CD1c-positive myeloid dendritic cell (primary cell): ENCODE data around the gene CACNA1C.
A peak's percentile ranks its signal among the peaks of the same experiment; 100 is the strongest.
"Not testable (repeated sequence)": the region's sequence is repeated elsewhere in the genome, so short reads cannot be mapped to it uniquely, and the experiment has no call there.

Experiments used
- DNase-seq: peaks from one replicate; pipeline ENCODE4 v3.0.0-alpha.2; 2016; ENCODE audit errors: extremely low spot score

Gene CACNA1C

DNA sequence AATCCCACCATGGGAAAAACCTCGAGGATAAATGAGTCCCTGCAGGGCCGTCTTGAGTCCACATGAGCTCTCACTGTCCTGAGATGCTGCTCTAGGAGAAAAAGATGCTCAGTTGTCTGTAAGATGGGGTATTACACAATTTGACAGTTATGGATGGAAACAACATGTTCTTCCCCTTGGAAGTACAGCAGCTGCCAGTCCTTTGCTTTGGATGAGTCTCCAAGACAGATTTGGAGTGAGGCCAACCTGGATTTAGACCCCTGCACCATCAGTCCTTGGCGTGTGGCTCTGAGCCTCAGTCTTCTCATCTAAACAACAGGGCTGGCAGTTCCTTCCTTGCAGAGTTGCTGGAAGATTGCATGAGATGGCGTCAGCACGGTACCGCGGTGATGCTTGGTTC lies 432.9 kb downstream of the CACNA1C start:
- no peak for DNase-seq

DNA sequence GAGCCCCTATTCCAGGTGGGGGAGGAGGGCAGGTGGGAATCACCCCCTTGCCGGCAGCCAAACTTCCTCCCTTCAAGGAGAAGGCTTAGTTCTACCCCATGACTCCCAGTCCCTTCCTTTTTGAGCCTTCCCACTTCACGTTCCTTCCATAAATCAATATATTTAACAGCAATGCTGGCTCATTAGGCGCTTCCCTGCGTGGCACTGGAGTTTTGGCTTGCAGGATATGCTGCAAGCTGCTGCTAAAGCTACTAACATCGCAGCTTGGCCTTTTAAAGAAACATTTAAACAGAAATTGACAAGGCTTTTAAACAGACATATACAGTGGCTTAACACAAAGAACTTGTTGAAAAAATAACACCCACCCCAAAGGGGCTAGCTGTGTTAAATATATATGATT lies 434.0 kb downstream of the CACNA1C start:
- DNase-seq = no peak

GRCh38 chr12:2487278-2487677 lies 434.5 kb downstream of the CACNA1C start:
- no peak for DNase-seq

DNA sequence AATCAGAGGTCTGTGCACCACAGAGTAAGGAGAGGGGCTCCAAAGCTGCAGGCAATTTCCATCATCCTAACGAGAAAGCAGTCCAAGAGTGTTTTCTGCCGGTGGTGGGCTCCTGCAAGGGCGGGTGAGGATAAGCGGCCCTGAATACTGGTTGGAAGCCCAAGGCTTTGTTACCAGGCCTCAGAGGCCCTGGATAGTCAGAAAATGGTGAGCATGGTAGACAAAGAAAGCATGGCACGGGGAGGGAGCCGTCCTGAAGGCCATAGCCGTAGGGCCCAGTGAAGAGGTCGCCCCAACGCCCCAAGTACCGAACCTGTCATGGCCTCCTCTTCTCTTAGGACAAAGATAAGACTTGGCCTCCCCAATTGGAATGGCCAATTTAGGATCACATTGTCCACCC lies 435.3 kb downstream of the CACNA1C start:
- no peak for DNase-seq

- no peak for DNase-seq
These were observed 435.8 kb downstream of the CACNA1C start for GRCh38 chr12:2488596-2488995.

DNA sequence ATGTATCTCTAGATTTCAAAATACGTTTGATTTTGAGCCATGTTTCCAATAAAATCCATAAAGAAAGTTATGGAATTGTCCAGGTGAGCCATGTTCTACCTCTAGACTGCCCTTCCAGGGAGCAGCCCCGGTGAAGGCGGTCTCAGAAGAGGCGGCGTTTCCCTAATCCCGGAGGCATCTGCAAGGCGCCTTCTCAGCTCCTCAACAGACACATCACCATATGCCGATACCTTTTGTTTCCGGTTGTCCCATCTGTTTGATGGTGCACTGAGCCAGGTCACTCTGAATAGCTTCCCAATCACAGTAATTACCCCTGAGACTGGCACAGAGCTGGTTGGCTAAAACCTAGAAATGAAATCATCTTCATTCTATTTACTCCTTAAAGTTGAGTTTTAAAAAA lies 436.5 kb downstream of the CACNA1C start:
- DNase-seq = no peak

DNA sequence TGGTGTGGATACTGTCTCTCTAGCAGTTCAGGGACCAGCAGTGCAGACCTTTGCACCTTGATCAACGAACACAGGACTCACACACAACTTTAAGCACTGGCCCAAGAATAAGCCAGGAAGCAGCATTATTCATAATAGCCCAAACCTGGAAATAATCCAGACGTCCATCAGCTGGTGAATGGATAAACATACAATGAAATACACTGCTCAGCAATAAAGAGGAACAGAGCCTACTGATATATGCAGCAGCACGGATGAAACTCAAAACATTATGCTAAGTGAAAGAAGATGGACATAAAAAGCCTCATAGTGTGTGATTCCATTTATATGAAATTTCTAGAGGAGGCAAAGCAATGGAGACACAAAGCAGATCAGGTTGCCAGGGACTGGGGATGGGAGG lies 438.0 kb downstream of the CACNA1C start:
- no peak for DNase-seq

DNA sequence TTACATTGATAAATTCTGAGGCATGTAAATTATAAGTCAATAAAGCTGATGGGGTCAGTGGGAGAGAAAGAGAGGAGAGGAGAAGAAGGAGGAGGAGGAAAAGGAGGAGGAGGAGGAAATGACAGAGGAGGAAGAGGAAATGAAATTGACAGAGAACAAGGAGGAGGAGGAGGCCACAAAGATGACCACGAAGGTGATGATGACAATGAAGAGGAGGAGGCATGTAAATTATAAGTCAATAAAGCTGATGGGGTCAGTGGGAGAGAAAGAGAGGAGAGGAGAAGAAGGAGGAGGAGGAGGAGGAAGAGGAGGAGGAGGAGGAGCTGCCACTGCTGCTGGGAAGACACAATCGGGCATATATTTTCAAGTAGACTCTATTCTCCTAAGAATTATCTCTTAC lies 438.6 kb downstream of the CACNA1C start:
- DNase-seq = not testable (repeated sequence)

DNA sequence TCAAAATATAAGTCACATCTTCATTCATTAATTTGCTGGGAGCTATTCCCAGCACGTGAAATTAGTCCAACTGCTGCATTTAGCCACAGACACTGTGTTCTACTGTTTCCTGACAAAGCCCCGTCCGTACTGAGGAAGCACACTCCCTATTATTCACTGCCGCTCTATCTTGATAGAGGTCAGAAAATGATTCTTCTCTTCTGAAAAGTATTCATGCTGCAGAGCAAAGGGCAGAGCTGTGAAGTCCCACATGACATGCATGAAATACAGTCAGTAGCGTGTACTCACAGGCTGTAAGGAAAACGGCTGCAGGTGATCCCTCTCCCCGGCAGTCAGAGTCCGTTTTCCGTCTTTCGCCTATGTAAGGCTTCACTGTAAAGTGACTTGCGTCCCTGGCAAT lies 439.4 kb downstream of the CACNA1C start:
- no peak for DNase-seq

DNA sequence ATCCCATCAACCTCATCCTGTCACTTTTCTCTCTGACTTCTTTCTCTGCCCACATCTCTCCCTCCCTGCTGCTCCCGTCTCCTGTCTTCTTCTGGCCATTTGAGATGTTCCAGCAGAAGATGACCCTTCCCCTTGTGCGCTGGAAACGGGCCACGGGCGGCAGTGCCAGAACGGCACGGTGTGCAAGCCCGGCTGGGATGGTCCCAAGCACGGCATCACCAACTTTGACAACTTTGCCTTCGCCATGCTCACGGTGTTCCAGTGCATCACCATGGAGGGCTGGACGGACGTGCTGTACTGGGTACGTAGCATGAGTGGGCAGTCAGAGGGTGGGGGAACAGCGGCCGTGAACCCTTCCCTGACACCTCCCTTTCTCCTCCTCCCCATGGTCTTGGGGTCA lies 440.3 kb downstream of the CACNA1C start:
- DNase-seq = no peak

GRCh38 chr12:2494486-2495192 lies 441.9 kb downstream of the CACNA1C start:
- DNase-seq = peak; percentile 27

- DNase-seq = no peak
These were observed 442.8 kb downstream of the CACNA1C start for GRCh38 chr12:2495417-2496112.

- DNase-seq = no peak
These were observed 446.2 kb downstream of the CACNA1C start for GRCh38 chr12:2498964-2499500.

DNA sequence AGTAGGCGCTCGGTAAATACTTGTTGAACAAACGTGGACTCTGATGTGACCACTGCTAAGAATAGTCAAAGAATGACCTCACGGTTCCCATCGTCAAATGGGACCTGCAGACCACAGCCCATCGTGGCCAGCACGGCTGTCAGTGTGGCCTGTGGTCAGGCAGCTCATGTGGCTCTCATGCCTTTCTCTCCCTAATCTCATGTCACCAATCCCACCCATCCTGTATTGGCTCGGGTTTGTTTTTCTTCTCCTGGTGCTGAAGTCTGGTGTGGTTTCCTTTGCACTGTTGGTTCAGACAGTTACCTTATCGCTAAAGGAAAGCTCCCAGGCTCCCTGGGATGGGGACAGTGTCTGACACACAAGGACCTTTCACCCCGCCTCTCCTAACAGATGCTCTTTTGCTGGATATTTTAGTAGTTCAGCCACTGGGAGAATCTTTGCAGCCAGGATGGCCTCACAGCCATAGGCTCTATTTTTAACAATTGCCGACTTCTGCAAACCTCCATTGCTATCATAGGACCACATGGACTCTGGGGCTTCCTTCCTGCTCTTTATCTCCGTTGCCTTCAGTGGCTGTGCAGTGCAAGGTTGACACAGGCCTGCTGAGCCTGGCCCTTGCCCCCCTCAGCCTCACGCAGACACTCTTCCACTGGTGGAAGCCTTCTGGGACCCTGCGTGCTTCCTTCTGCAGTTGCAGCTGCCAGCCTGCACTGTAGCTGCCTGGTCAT lies 448.8 kb downstream of the CACNA1C start:
- peak; percentile 2 for DNase-seq

- no peak for DNase-seq
These were observed 450.2 kb downstream of the CACNA1C start for GRCh38 chr12:2503036-2503435.

- DNase-seq = no peak
These were observed 451.0 kb downstream of the CACNA1C start for GRCh38 chr12:2503762-2504161.

GRCh38 chr12:2504577-2504976 lies 451.8 kb downstream of the CACNA1C start:
- no peak for DNase-seq

DNA sequence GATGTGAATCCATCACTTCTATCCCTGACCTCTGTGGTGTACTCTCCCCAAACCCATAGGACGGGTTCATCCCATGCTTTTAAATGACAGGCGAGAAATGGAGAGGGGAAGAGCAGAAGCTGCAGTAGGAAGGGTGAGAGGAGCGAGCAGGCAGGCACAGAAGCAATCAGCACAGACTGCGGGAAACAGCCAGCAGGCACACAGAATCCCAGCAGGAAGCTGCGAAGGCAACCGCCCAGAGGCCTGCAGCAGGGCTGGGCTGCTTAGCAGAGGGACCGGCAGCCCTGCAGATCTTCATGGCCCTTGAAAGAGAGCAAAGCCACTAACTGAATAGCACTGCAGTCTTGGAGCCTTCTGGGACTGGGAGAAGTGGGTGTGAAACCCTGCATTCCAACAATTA lies 455.0 kb downstream of the CACNA1C start:
- DNase-seq = no peak

GRCh38 chr12:2509137-2509536 lies 456.4 kb downstream of the CACNA1C start:
- DNase-seq = no peak

GRCh38 chr12:2510045-2510444 lies 457.3 kb downstream of the CACNA1C start:
- no peak for DNase-seq

DNA sequence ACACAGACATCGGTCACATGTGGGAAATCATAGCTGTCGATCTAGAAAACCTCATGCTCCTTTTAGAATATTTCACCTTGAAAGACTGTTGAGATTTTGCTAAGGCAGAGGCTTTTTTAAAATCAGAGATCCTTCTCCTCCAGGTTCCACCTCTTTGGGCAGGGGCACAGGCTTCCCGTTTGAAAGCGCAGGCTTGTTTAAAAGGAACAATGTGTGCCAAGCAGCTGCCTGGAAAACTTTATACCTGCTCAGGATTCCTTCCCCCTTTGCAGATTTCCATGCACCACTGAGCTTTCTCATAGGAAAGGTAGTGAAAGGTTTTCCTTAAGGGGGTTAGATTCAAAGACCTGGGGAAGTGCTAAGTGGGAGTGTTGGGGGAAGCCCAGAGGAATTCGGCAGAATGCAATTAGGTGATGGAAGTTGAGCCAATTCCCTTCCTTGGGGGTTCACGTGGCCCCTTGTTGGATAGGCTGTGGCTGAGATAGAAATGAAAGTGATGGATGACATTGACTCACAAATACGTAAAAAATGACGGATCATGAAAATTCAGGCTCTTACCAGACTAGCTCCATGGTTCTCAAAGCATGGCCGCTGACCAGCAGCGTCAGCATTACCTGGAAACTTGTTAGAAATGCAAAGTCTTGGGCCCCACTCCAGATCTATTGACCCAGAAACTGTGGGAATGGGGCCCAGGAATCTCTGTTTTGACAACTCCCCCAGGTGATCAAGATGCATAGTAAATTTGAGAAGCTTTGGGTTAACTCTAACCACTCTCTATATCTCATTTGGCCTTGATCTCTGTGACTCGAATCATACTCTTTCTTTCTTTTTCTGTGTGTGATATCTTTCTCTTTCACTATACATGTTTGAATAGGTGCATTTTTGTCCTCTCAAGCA lies 460.6 kb downstream of the CACNA1C start:
- no peak for DNase-seq

DNA sequence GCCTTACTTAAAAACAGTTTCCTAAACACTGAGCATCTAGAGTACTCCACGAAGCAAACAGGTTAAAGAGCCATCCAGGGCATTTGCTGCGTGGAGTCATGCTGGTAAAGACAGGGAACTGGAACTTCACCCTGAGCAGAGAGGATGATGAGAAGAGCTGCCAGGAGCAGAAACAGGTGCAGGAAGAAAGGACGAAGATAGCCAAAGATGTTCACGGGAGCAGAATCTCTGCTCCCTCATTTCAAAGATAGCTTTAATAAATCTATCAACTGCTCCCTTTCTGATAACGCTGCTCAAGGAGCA lies 461.2 kb downstream of the CACNA1C start:
- DNase-seq = no peak
